Left forelimb (tissue), 1 donor: Measurements from ENCODE around the gene GNB3.
A peak's percentile ranks its signal among the peaks of the same experiment; 100 is the strongest.

Source experiments
- DNase-seq: peaks from one replicate; pipeline ENCODE4 v3.0.0-alpha.2; 2018; ENCODE audit warnings: low spot score

Gene GNB3

DNA sequence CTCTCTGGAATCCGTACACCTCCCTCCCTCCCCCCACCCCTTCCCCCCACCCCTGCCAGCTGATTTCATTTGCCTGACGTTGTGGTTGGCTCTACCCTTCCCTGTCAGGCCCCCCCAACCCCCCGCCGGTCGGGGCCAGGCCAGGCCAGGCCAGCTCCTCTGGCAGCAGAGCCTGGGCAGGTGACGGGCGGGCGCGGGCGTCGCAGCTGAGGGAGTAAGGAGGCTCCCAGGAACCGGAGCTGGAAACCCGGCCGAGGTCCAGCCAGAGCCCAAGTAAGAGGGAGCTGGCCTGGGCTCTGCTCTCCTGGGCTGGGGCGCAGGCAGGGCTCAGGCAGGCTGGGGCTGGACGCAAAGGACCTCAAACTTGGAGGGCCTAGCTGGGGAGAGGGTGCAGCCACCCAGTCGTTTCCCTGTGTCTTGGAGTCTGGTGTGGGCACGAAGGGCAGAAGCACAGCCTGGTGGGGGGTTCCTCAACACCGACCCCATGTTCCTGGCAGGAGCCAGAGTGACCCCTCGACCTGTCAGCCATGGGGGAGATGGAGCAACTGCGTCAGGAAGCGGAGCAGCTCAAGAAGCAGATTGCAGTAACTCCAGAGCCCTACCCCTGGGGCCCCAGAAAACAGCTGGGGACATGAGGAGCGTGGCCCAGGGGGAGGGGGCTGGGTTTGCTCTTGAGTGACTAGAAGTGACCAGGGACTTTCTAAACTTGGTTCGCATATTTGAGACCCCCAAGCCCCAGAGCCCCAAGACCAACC is at the start of gene GNB3:
GNB3 (plus strand) TSS at position 165 of the 755 bp plus-strand sequence; CDS start at position 528, 363 bp downstream.
- DNase-seq: no peak

DNA sequence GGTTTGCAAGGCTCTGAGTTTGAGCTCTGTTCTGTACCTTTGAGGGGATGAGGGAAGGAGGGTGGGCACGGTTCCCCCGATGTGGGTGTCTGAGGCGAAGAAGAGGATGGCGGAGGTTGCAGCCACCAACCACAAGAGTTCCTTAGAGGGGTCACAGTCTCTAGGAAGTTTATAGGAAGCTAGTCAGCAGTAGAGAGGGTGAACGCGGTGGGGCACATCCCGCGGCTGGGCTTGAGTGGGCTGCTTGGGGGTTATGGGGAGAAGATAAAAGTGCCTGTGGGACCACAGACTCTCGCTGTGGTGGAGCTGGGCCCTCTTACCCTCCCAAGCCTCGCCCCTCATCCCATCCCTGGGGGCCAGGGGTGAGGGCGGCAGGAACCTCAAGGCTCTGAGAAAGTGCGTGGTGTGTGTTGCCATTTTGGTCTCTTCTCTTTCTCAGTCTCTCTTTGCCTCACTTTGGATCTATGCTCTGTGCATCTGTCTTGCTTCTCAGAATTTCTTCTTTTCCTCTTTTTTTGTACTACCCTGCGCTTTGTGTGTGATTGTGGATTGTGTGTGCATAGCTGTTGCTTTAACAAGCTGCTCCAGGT is 48.7 kb upstream of the GNB3 start:
- no peak for DNase-seq

DNA sequence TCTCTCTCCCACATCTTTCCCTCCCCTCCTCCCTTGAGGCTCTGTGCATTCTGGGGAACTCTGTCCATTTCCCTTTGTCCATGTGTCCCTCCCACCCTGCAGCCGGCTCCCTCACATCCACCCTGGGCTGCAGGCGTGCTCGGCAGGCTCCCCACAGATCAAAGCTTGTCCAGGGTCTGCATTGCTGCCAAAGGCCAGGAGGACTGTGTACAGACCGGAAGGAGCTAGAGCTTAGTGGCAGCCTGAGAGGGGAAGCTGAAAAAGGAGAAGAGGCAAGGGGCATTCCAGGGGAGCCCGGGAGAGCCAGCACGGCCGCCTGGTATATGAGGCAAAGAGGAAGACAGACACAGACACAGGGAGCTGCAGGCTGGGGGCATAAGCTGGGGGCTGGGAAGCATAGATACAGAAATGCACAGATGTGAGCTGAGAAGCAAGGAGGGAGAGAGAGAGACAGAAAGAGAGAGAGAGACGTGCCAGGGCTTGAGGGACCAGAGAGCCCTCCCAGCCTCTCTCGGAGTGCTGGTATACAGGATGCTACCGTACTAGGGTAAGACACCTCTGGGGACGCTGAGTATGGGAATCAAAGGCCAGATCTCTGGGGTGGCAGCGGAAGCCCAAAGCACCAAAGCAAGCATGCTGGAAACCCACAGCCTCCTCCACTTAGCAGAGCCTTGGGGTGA is 48.1 kb upstream of the GNB3 start:
- no peak for DNase-seq

DNA sequence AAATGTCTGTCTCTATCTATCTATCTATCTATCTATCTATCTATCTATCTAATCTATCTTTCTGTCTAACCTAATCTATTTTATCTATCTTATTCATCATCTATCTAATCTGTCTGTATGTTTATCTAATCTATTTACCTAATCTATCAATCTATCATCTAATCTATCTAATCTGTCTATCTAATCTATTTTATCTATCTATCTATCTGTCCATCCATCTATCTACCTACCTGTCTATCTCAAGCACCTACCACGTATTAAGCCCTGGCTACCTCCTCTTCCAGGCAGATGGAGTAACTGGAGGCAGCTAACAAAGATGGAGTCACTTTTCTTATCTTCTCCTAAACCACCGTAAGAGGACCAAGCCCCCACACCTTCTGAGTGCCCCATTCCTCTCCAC is 45.6 kb upstream of the GNB3 start:
- no peak for DNase-seq

DNA sequence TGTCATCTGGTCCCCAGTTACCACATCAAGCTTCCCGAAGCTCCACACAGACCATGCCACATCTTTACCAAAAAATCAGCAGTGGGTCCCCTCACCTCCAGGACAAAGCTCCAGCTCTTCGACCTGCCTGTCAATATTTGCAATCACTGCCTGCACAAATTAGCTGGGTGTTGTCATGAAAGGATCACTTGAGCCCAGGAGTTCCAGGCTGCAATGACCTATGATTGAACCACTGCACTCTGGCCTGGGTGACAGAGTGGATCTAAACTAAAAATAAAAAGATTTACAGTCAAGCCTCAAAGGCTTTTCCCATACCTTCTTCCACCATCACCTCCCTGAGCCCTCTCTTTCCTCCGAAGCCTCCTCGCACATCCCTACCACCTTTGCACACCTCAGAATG is 44.1 kb upstream of the GNB3 start:
- DNase-seq: no peak

DNA sequence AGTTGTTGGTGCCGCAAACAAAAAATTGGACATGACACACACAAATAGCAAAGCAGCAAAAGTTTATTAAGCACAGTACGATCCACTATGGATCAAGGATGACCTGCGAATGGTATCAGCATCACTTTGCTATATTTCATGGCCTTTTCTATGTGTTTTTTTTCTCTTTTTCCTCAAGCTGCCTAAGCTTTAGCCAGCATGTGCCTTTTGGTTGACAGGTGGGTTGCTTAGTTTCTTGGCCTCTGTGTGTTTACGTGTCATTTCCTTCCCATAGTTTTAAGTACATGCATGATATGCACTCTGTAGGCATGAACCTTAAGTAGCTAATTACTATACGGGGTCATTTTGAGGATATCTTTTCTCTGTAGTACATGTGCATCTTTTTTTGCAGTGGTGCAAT is 41.6 kb upstream of the GNB3 start:
- no peak for DNase-seq

DNA sequence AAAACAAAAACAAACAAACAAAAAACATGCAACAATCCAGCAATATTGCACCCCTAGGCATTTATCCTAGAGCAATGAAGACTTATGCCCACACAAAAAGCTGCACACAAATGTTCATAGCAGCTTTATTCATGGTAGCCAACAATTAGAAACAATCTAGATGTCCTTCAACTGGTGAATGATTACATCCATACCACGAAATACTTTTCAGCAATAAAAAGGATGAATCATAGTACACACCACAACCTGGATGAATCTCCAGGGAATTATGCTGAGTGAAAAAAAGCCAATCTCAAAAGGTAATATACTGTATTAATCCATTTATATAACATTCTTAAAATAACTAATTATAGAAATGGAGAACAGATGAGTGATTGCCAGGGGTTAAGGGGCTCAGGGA is 33.6 kb upstream of the GNB3 start:
- no peak for DNase-seq

DNA sequence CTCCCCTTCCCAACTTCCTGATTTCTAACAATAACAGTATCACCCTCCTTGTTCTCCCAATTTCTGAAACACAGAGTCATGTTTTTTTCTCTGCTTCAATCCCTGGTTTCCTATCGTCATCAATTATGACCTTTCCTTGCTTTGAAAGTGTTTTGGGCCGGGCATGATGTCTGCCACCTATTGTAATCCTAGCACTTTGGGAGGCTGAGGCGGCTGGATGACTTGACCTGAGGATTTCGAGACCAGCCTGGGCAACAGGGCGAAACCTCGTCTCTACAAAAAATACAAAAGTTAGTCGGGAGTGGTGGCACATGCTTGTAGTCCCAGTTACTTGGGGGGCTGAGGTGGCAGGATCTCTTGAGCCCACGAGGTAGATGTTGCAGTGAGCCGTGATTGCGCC is 31.7 kb upstream of the GNB3 start:
- no peak for DNase-seq

DNA sequence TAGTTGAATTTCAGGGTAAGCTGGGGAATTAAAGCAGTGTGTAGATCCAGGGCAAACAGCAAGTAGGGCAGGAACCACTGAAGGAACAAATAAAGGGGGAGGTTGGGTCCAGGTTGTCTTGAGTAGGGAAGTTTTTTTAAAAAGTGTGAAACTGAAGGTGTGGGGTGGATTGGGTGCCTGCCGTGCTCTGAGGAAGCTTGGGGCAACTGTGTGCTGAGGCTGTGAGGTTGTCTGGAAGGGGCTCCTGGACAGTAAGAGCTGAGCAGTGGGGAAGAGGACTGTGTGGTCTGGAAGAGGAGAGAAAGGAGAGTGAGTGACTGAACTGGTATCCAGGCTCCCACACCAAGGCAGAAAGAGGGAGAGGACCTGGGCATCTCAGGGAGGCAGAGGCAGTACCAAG is 30.0 kb upstream of the GNB3 start:
- no peak for DNase-seq

DNA sequence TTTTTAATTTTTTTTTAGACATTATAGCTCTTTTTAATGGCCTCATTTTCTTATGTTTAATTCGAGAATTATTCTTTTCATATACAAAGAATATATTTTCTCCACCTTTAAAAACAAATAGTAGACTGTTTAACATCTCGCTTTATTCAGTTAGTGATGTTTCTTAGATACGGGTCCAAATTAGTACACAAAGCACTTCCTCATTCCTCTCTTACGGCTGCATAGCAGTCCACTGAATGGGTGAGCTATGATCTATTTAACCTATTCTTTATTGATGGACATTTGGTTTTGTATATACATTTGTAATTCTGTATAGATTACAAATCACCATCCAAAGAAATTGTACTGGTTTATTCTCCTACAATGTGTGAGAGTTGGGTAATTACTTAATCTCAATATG is 27.4 kb upstream of the GNB3 start:
- DNase-seq: no peak

DNA sequence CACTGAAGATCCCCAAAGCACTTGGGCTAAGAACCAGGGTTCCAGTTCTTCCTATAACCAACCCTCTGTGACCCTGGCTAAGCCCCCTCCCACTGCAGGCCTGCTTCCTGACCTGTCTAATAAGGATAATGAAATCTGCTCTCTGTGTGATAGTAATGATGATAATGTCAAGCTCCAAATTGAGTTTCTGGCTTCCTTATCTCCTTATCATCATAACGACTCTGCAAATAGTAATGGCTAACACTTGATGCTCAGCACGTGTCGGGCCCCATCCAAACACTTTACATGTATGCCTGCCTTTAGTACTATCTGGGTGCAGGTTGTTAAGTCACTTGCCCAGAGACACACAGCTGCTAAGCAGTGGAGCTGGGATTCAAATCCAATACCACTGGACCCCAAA is 24.1 kb upstream of the GNB3 start:
- no peak for DNase-seq

DNA sequence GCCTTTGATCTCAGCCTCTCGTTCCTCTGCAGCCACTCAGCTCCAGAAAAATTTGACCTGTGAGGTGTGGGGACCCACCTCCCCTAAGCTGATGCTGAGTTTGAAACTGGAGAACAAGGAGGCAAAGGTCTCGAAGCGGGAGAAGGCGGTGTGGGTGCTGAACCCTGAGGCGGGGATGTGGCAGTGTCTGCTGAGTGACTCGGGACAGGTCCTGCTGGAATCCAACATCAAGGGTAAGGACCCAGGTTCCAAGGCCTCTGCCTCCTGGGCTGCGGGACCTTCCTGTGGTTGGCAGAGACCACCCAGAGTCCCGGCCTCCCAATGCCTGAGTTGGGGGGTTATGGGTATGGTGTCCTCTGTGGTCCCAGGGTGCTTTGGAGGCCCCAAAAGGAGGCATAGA is 23.6 kb upstream of the GNB3 start:
- DNase-seq: peak; percentile 37

DNA sequence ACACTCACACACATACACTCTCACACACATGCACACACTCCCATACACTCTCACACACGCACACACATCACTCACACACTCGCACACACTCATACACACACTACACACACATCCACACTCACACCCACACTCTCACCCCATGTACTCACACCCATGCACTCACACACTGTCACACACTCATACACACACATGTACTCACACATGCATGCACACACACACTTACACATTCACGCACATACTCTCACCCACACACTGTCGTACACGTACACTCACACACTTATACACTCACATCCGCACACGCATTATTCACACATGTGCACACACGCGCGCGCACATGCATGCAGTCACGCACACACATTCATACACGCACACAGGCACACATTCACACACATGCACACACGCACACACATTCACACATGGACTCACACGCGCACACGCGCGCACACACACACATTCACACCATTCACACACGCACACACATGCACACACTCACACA is 23.0 kb upstream of the GNB3 start:
- no peak for DNase-seq

DNA sequence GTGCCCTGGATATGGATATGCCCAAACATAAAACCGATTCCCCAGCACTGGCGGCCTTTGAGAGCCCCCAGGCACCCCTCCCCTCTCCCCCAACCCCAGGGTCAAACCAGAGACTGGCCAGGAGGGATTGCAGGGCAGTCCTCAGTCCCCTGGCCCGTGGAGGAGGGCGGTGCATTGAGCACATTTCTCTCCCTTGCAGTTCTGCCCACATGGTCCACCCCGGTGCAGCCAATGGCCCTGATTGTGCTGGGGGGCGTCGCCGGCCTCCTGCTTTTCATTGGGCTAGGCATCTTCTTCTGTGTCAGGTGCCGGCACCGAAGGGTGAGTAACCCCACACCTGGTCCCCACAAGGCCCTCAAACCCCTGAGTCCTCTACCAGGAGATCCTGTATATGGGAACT is 22.5 kb upstream of the GNB3 start:
- DNase-seq: no peak

DNA sequence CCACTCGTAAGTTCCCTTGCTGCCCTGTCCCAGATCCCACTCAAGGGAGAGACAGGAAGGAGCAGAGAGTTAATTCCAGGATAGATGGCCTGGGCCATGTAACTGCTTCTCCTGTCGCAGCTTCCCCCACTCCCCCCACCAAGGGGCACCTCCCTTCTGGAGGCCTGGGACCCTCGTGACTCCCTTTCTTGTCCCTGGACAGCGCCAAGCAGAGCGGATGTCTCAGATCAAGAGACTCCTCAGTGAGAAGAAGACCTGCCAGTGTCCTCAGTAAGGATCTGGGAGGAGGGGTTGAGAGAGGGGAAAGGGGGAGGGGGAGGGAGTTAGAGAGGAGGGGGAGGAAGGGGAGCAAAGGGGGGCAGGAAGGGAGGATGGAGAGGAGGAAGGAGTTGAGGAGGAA is 22.1 kb upstream of the GNB3 start:
- no peak for DNase-seq

DNA sequence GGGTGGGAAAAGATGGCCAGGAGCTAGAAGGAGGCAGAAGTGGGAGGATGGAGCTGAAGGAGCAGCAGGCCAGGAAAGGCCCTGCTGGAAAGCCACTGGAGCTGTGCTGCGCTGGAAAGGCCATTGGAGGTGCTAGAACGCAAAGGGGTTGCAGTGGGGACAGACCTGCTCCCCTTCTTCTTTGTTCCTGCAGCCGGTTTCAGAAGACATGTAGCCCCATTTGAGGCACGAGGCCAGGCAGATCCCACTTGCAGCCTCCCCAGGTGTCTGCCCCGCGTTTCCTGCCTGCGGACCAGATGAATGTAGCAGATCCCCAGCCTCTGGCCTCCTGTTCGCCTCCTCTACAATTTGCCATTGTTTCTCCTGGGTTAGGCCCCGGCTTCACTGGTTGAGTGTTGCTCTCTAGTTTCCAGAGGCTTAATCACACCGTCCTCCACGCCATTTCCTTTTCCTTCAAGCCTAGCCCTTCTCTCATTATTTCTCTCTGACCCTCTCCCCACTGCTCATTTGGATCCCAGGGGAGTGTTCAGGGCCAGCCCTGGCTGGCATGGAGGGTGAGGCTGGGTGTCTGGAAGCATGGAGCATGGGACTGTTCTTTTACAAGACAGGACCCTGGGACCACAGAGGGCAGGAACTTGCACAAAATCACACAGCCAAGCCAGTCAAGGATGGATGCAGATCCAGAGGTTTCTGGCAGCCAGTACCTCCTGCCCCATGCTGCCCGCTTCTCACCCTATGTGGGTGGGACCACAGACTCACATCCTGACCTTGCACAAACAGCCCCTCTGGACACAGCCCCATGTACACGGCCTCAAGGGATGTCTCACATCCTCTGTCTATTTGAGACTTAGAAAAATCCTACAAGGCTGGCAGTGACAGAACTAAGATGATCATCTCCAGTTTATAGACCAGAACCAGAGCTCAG is 21.4 kb upstream of the GNB3 start:
- DNase-seq: peak; percentile 55

DNA sequence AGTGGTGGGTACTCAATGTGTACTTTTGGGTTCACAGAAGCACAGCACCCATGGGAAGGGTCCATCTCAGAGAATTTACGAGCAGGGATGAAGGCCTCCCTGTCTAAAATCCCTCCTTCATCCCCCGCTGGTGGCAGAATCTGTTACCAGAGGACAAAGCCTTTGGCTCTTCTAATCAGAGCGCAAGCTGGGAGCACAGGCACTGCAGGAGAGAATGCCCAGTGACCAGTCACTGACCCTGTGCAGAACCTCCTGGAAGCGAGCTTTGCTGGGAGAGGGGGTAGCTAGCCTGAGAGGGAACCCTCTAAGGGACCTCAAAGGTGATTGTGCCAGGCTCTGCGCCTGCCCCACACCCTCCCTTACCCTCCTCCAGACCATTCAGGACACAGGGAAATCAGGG is 20.6 kb upstream of the GNB3 start:
- no peak for DNase-seq

DNA sequence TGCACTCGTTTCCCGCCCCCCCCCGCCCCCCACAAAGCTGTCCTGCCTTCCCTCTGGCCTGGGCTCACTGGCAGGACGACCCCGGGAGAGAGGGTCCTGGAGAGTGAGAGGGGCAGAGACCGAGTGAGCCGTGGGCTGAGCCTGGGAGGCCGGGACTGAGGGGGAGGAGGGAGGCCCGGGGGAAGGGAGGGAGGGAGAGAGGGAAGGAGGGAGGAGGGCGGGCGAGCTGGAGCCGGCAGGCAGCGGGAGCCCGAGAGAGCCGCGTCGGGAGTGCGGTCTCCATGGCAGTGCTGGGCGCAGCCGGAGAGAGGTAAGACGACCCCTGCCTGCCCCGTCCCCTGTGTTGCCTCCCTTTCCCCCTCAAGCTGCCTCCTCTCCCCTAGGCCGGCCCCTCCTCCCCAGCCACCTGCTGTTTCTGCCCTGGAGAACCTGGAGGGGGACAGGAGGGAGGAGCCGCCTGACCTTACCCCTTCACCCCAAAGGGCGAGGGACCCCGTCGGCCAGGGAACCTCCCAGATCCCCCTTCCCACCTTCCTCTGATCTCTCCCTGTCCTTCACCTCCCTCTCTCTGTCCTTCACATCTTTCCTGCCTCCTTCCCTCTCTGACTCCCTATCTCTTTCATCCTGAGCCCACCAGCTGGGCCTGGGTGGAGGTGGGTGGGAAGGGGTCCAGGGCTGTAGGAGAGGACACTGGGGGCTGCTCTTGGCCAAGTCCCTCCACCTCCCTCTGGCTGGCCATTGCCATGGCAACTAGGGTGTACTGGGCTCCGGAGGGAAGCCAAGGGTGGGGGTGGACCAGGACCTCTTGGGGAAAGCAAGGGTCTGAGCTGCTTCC is 18.9 kb upstream of the GNB3 start, which contains the start of gene GPR162:
GPR162 (plus strand) TSS at position 231 of the 835 bp plus-strand sequence. CDS start 2,078 bp downstream, outside the sequence.
- DNase-seq: peak; percentile 89

DNA sequence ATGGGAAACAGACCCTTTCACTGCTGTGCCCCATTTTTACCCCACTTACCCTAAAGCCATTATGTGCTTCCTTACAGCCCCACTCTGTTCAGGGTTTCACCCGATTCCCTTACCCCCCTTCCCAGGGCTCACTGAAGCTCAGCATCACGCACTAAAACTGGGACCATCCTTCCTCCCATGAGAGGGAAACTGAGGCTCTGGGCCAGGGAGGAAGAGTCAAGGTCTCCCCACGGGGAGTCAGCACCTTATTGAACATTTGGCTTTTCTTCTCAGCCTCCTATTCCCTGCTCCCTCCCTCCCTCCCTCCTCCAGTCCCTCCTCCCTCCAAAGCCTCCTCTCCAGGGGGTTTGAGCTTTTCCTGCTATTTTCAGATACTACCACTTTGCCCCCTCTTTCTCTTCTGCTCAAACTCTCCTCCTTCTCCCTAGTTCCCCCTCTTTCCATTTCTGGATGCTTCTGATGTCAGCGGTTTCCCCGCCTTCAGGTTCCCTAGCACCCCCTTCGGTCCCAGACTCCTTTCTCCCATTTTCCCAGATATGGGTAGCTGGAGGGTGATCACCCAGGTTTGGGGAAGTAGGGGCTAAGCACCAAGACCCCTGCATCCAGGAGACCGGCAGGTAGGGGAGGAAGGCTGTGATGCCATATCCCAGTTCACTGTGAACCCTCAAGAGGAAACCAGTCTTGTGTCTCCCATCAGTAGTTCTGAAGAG is 18.1 kb upstream of the GNB3 start:
- peak; percentile 60 for DNase-seq
